GM13977 (cell line): Measurements from ENCODE around the gene NF1.
"Not testable (repeated sequence)": the region's sequence is repeated elsewhere in the genome, so short reads cannot be mapped to it uniquely, and the experiment has no call there.

Experiments used
- DNase-seq: peaks from one replicate; pipeline ENCODE4 v3.0.0; 2012; ENCODE audit warnings: low spot score
- in situ Hi-C: fragments of 300-500 bp; cut with MboI; formaldehyde crosslinking; loops from one replicate; pipeline ENCODE4 v1.12.0; 2022; ENCODE audit warnings: low sequenced_read_pairs, low pct_unique_long_range_greater_than_20kb, mixed read lengths, inconsistent platforms; ENCODE audit not compliant: unreplicated experiment
- TF ChIP-seq, protein P1 (sequence below): IDR thresholded peaks from 2 replicates; pipeline ENCODE4 v1.5.1; 2012; ENCODE audit warnings: mild to moderate bottlenecking, control low read depth; ENCODE audit not compliant: insufficient read depth; ENCODE audit errors: extremely low read depth, missing control alignments

The NF1 gene

DNA sequence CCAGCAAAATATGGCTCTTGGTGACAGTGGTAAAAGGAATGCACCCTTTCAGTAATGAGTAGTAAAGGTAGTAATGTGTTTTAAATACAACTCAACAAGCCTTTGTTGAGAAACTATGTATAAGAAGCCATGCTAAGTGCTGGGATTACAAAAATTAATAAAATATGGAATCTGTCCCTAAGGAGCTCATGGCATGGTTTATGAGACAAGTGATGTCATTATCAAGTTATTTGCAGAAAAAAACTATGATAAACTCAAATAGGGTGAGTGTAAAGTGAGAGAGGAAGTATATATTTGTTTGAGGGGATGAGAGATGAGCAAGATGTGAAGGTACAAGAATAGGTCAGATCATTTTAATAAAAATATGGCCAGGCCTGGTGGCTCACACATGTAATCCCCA, 76.9 kb downstream of the NF1 start:
- TF ChIP-seq, protein P1, sequence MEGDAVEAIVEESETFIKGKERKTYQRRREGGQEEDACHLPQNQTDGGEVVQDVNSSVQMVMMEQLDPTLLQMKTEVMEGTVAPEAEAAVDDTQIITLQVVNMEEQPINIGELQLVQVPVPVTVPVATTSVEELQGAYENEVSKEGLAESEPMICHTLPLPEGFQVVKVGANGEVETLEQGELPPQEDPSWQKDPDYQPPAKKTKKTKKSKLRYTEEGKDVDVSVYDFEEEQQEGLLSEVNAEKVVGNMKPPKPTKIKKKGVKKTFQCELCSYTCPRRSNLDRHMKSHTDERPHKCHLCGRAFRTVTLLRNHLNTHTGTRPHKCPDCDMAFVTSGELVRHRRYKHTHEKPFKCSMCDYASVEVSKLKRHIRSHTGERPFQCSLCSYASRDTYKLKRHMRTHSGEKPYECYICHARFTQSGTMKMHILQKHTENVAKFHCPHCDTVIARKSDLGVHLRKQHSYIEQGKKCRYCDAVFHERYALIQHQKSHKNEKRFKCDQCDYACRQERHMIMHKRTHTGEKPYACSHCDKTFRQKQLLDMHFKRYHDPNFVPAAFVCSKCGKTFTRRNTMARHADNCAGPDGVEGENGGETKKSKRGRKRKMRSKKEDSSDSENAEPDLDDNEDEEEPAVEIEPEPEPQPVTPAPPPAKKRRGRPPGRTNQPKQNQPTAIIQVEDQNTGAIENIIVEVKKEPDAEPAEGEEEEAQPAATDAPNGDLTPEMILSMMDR = no peak
- DNase-seq = no peak
- in situ Hi-C loops = no loop called here

DNA sequence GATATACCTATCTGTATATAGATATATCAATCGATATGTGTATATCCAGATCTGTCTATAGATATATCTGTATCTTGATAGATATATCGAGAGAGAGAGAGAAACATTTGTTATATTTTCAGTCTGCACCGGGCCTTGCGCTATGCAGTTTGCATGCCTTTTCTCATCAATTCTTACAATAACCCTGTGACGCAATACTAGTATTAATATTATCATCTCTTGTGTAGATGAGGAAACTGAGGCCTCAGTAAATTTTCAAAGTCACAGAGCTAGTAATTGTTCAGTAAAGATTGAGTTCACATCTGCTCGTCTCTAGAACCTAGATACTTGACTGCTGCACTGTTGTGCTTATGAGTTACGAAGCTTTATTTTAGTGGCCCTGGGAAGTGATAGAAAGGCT, 77.6 kb downstream of the NF1 start:
- no peak for DNase-seq
- TF ChIP-seq, protein P1 = no peak
- in situ Hi-C loops = no loop called here

DNA sequence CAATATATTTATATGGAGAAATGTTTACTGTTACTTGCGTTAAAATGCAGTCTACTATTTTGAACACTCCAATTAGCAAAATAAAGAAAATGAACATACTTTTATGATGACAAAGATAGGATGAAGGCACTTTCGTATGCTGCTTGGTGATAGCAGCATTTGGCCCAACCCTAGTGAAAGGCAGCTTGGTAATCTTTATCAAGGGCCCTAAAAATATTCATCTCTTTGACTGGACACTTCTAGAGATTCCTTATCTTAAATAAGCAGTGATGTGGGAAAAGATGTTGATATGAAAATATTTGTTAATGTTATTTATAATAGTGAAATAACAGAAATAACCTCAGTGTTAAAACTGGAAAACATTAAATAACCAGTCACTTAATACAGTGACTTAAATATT, 79.4 kb downstream of the NF1 start:
- in situ Hi-C loops = no loop called here
- DNase-seq = no peak
- TF ChIP-seq, protein P1 = no peak

DNA sequence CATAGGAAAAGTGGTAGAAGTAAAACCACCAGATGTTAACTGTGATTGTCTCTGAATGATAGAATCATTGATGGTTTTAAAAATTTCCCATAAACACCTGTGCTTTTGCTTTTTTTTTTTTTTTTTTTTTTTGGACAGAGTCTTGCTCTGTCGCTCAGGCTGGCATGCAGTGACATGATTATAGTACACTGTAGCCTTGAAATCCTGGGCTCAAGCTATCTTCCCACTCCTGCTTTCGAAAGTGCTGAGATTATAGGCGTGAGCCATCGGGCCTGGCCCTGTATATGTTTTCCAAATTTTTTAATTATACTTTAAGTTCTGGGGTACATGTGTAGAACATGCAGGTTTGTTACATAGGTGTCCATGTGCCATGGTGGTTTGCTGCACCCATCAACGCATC, 80.5 kb downstream of the NF1 start:
- TF ChIP-seq, protein P1 = no peak
- in situ Hi-C loops = no loop called here
- no peak for DNase-seq

DNA sequence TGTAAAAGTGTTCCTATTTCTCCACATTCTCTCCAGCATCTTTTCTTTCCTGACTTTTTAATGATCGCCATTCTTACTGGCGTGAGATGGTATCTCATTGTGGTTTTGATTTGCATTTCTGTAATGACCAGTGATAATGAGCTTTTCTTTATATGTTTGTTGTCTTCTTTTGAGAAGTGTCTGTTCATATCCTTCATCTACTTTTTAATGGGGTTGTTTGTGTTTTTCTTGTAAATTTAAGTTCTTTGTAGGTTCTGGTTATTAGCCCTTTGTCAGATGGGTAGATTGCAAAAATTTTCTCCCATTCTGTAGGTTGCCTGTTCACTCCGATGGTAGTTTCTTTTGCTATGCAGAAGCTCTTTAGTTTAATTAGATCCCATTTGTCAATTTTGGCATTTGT, 81.4 kb downstream of the NF1 start:
- in situ Hi-C loops, DNase-seq: not testable (repeated sequence)

DNA sequence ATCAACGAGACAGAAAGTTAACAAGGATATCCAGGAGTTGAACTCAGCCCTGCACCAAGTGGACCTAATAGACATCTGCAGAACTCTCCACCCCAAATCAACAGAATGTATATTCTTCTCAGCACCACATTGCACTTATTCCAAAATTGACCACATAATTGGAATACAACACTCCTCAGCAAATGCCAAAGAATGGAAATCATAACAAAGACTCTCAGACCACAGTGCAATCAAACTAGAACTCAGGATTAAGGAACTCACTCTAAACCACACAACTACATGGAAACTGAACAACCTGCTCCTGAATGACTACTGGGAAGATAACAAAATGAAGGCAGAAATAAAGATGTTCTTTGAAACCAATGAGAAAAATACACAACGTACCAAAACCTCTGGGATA, 84.2 kb downstream of the NF1 start:
- DNase-seq, in situ Hi-C loops: not testable (repeated sequence)

DNA sequence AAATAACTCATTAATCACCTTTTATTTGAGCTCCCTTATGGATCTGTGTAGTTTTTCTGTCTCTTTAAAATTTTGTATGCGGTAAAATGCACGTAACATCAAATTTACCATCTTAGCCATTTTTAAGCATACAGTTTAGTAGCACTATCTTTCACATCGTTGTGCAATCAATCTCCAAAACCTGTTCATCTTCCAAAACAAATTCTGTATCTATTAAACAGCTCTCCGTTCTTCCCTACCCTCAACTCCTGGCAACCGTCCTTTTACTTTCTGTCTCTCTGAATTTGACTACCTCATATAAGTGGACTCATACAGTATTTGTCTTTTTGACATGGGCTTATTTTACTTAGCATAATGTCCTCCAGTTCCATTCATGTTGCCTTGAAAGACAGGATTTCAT, 100.5 kb downstream of the NF1 start:
- in situ Hi-C loops = no loop called here
- no peak for DNase-seq
- TF ChIP-seq, protein P1 = no peak

DNA sequence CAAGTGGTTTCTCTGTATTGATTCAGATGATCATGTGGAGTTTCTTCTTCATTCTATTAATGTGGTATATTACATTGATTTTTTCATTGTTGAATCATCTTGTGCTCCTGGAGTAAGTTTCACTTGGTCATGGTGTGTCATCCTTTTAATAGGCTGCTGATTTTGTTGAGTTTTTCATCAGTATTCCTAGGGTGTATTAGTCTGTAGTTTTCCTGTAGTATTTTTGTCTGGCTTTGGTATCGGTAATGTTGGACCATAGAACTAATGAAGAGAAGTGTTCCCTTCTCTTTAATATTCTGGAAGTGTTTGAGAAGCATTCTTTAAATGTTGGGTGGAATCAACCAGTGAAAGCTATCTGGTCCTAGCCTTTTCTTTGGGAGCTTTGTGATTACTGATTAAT, 103.2 kb downstream of the NF1 start:
- TF ChIP-seq, protein P1 = no peak
- in situ Hi-C loops = no loop called here

DNA sequence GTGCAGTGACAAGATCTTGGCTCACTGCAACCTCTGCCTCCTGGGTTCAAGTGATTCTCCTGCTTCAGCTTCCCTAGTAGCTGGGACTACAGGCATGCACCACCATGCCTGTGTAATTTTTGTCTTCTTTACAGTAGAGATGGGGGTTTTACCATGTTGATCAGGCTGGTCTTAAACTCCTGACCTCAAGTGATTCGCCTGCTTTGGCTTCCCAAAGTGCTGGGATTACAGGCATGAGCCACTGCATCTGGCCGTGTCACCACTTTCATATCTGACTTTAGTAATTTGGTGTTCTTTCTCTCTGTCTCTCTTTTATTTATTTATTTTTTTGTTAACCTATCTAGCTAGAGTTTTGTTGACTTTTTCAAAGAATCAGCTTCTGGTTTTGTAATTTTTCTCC, 103.9 kb downstream of the NF1 start:
- in situ Hi-C loops, DNase-seq: not testable (repeated sequence)

More for the DNA sequence above, 103.2 kb downstream of the NF1 start:
- no peak for DNase-seq
